ENCODE results near the gene CRISPLD2. TPM values are rescaled to one million over a fixed set of nuclear protein-coding genes. Genes with fewer than 3 reads are reported as not detected.
"Not testable (repeated sequence)": the region's sequence is repeated elsewhere in the genome, so short reads cannot be mapped to it uniquely, and the experiment has no call there.

The CRISPLD2 gene
- total RNA-seq, 1 donor from 2014 or later: 117 TPM

GRCh38 chr16:84839956-84840355, 20.2 kb downstream of the CRISPLD2 start:
- DNase-seq (ENCODE audit: low spot score): no peak

DNA sequence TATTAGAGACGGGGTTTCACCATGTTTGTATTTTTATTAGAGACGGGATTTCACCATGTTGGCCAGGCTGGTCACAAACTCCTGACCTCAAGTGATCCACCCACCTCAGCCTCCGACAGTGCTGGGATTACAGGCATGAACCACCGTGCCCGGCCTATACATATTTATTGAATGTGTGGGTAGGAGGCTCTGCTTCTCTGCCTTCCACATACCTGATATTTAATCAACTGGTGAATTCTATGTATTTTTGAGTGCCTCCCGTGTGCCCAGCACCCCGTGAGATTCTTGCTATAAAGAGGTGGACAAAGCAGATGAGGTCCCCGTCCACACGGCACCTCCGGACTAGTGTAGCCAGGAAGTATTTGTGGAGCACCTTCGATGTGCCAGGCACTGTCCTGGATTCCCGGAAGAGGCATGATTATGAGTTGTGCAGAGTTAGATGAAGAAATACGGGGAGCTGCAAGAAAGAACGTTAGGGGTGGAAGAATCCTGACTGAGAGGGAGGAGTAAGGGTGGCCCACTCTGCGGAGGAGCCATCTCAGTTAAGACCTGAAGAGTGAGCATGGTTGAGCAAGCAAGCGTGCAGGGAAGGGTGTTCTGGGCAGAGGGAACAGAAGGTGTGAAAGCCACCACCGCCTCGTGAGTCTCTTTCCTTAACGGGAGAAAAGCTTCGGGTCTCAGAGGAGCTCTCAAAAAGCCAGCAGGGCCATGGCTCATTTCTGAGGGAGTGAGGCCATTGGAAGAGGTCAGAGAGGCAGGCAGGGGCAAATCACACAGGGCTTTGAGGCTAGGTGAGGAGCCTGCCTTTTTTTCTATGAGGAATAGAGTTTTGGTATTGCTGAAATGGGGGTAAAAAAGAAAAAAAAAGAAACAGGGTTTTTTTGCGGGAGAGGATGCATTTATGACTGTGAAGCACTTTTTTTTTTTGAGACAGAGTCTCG, 21.2 kb downstream of the CRISPLD2 start:
- no peak for DNase-seq (ENCODE audit: low spot score)

DNA sequence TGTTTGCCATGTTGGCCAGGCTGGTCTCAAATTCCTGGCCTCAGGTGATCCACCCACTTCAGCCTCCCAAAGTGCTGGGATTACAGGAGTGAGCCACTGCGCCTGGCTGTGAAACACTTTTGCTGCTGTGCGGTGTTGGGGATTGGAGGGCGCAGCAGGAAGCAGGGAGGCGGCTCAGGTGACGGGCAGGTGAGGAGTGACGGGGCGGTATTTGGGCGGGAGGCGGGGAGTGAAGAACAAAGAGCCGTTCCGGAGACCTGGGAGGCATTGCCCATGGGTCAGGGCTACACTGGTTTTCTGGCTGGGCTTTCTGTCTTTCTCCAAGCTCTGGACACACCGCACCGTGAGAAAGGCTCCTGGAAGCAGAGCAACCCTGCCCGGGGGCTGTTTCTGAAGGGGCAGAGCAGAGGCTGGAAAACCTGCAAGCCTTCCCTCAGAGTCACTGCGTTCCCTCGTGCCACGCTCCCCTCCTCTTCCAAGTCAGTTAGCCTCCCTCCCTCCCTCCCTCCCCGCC, 22.1 kb downstream of the CRISPLD2 start:
- no peak for DNase-seq (ENCODE audit: low spot score)

- no peak for DNase-seq (ENCODE audit: low spot score)
Measured at GRCh38 chr16:84842516-84843148, 22.8 kb downstream of the CRISPLD2 start.

- DNase-seq (ENCODE audit: low spot score): no peak
Measured at GRCh38 chr16:84843149-84844048, 23.6 kb downstream of the CRISPLD2 start.

DNA sequence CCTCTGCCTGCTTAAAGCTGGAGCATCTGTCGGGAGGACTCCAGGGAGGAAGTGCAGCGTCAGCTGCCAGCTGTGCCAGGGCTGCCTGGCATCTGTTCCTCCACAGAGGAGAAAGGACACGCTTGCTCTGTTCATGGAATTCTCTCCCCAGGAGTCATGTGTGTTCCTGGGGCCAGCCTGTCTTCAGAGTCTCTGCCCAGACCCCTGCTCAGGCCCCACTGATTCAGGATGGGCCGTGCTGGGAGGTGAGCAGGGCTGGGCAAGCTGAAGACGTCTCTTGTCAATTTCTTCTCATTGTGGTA, 24.2 kb downstream of the CRISPLD2 start:
- no peak for DNase-seq (ENCODE audit: low spot score)

- no peak for DNase-seq (ENCODE audit: low spot score)
Measured at GRCh38 chr16:84844559-84845495, 25.0 kb downstream of the CRISPLD2 start.

GRCh38 chr16:84845496-84846002, 25.8 kb downstream of the CRISPLD2 start:
- DNase-seq (ENCODE audit: low spot score): no peak

DNA sequence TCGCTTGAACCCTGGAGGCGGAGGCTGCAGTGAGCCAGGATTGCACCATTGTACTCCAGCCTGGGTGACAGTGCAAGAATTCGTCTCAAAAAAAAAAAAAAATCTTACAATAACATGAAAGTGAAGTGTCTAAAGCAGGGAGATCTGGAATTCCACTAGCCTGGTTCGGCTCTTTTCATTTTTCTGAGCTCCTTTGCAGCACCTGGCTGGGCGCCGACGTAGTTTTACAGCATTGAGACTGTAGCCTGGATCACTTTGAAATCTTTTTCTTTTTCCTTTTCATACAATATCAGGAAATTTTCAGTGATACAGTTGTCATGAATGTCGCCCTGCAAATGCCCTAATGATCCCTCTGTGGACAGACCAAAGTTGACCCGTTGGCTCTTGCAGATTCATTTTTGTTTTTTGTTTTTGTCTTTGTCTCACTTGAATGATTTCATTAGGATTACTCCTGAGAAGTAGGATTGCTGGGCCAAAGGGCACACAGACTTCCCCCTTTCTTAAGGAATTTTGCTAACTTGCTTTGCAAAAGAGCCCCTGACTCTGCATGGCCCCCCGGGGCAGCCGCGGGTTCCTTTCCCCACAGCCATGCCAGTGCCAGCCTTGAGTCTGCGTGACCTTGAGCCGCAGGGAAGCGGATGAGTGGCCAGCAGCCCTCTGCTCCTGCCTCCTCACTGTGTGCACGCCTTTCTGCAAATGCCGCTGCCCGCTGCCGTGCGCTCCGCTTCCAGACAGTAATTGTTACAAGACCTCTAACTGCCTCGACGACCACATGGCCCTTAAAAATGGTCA, 28.0 kb downstream of the CRISPLD2 start:
- DNase-seq (ENCODE audit: low spot score): no peak

DNA sequence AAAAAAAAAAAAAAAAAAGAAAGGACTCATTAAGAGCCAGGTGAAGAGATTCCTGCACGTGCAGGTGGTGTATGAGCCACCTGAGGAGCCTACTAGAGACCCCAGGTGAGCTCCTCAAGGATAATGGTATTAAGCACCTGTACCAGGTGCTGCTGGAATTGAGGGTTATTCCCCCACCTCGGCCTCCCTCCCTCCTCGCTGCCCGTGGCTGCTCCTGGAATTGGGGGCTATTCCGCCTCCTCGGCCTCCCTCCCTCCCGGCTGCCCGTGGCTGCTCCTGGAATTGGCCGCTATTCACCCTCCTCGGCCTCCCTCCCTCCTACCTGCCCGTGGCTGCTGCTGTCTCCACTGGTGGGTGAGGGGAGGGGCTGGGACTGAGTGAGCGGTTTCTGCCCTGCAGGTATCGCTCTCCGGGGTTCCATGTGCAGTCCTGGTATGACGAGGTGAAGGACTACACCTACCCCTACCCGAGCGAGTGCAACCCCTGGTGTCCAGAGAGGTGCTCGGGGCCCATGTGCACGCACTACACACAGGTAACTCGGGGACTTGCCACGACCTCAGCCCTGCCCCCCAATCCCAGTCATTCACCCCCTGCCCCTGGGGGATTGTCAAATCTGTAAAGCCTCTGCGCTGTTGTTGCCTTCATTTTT, 29.3 kb downstream of the CRISPLD2 start:
- DNase-seq (ENCODE audit: low spot score): no peak

GRCh38 chr16:84849751-84850150, 30.0 kb downstream of the CRISPLD2 start:
- no peak for DNase-seq (ENCODE audit: low spot score)

GRCh38 chr16:84850714-84851113, 30.9 kb downstream of the CRISPLD2 start:
- DNase-seq (ENCODE audit: low spot score): no peak

DNA sequence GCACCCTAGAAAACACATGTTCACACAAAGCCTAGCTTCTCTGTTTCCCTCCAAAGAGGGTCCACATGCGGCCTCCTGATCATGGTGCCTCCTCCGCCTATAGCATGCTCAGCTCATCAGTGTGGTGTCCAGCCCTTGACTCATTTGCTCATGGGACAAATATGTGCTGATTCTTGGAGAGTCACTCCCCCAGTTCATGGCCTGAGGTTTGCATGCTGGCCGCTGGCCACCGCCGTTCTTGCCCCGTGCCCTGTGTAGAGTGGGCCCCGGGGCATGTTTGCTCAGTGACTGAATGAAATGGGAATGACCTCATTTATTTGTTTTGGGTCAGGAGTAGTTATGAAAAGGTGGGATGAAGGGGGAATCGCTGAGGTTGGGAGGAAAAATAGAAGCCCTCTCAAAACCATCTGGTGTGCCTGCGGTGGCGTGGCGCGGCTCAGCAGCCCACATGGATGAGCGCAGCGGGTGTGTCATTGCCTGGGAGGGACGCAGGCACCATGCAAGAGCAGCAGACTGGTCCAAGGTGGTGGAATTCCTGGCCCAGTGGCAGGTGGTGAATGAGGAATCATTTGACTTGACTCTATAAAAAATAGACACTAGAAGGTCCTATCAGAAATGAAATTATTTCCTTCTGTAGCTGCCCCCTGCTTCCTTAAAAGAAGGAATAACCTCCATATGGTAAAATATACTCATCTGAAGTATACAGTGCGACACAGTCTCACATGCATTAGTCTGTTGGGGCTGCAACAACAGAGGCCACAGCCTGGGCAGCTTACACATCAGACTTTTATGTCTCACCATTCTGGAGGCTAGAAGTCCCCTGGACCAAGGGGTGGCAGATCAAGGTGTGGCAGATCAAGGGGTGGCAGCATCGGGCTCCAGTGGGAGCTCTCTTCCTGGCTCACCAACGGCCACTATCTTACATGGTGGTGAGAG, 31.7 kb downstream of the CRISPLD2 start:
- DNase-seq (ENCODE audit: low spot score): no peak

GRCh38 chr16:84853534-84853933, 33.7 kb downstream of the CRISPLD2 start:
- DNase-seq (ENCODE audit: low spot score): no peak

- no peak for DNase-seq (ENCODE audit: low spot score)
Measured at GRCh38 chr16:84854759-84855158, 35.0 kb downstream of the CRISPLD2 start.

DNA sequence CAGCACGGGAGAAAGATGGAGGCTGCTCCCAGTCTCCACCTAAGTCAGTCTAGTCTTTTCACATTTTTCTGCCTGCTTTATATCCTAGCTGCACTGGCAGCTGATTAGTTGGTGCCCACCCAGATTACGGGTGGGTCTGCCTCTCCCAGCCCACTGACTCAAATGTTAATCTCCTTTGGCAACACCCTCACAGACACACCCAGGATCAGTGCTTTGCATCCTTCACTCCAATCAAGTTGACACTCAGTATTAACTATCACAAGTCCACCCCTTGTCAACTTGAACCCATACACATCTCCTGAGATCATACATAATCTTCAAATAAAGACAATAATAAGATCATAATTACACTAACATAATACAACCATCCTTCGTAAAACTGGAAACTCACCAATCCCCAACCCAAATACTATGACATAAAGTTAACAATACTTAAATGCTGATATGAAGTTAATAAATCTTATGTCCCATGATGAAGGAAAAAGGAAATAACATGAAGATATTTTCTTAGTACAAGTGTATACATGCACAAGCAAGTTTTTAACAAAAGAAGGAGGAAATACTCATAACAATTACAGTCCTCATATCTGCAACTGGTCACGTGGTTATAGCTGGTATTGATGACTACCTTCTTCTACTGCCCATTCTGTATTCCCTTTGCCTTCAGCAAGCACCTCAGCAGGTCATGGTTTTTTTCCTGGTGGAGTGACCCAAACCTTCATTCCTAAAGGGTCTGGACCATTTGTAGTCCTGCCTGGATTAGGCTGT, 35.8 kb downstream of the CRISPLD2 start:
- not testable (repeated sequence) for DNase-seq (ENCODE audit: low spot score)

GRCh38 chr16:84856203-84856581, 36.4 kb downstream of the CRISPLD2 start:
- DNase-seq (ENCODE audit: low spot score): not testable (repeated sequence)

All from mucosa of gallbladder (tissue), 1 donor.